AG09319 (cell line): ENCODE results near the gene NGEF.

ENCODE experiments used
- DNase-seq: peaks from one replicate; pipeline ENCODE4 v3.0.0-alpha.2; 2010; ENCODE audit warnings: low read depth; ENCODE audit errors: extremely low read depth
- CTCF ChIP-seq: IDR thresholded peaks from 2 replicates; pipeline ENCODE4 v1.5.1; 2011; ENCODE audit warnings: low read depth, mild to moderate bottlenecking, inconsistent platforms, low read length, moderate library complexity

Gene NGEF

GRCh38 chr2:233034091-233034882 is 21.2 kb upstream of the NGEF start:
- no peak for TF ChIP-seq CTCF
- no peak for DNase-seq

- DNase-seq = no peak
- TF ChIP-seq CTCF = no peak
Observed at GRCh38 chr2:233033672-233034071, 20.6 kb upstream of the NGEF start.

GRCh38 chr2:233032551-233033320 is 19.7 kb upstream of the NGEF start, which contains the start of gene NEU2:
Gene NEU2, plus strand, starts transcription at chr2:233032672. Its CDS starts 0 bp downstream, at chr2:233032672.
- DNase-seq = no peak
- no peak for TF ChIP-seq CTCF

GRCh38 chr2:233031556-233032500 is 18.8 kb upstream of the NGEF start:
- no peak for DNase-seq
- TF ChIP-seq CTCF = no peak

- no peak for TF ChIP-seq CTCF
- DNase-seq = no peak
Observed at GRCh38 chr2:233029321-233029720, 16.3 kb upstream of the NGEF start.

GRCh38 chr2:233026198-233026813 is 13.2 kb upstream of the NGEF start:
- TF ChIP-seq CTCF = no peak
- DNase-seq = no peak
